Measurements from ENCODE around the gene RSPH6A.

- TF ChIP-seq CTCF (IDR thresholded peaks at IDR 0.05) (no peak), REST (IDR thresholded peaks at IDR 0.05; ENCODE audit: low read depth, low read length) (no peak), GABPA (IDR thresholded peaks at IDR 0.05; ENCODE audit: low read depth) (no peak), TEAD4 (IDR thresholded peaks at IDR 0.05; ENCODE audit: borderline replicate concordance, insufficient read depth) (no peak), SMC3 (IDR thresholded peaks at IDR 0.05; ENCODE audit: low read depth, low read length) (no peak)
Observed at GRCh38 chr19:45852145-45852750, 37.1 kb upstream of the RSPH6A start.
